K562 (cell line): Measurements from ENCODE around the gene TRIM45. TPM values are rescaled to one million over a fixed set of nuclear protein-coding genes. Genes with fewer than 3 reads are reported as not detected.

ENCODE experiments used
- ATAC-seq: fragments of 200-7000 bp; cut with Tn5 transposase; 3 replicates; pipeline ENCODE4 v1.9.1; 2020; ENCODE audit warnings: moderate library complexity
- BruUV-seq: library from RNA; stranded (reverse); fragments of 400-500 nt; replicated peaks from 2 replicates; lab custom pipeline; 2021; lab: Mats Ljungman, UMichigan
- CTCF ChIA-PET: fragments of 300-600 bp; formaldehyde crosslinking; extraction: SDS; loops from one replicate; lab custom pipeline; 2021; ENCODE audit warnings: low intra/inter-chr PET ratio; lab: Yijun Ruan, JAX
- POLR2A ChIA-PET: fragments of 300-600, 350-650 bp; sonication (Branson Sonifier 250); formaldehyde crosslinking; extraction: SDS; loops from one replicate; lab custom pipeline; 2021; ENCODE audit warnings: antibody characterized with exemption, inconsistent platforms; lab: Yijun Ruan, JAX
- DNase-seq, 4 experiments: peaks; one replicate each; pipeline versions ENCODE4 v3.0.0 to v3.0.0-alpha.2; 2011 to 2018; ENCODE audit warnings: low spot score in 3 of 4, mixed read lengths in 3 of 4; ENCODE audit errors: extremely low read depth in 1 of 4
- FAIRE-seq: peaks from 2 replicates; lab custom pipeline; 2011; peaks lifted over from hg19 to GRCh38; lab: Jason Lieb, UNC
- H2AFZ ChIP-seq: 2 replicates; pipeline ENCODE4 v1.6.0; 2011; ENCODE audit warnings: low read depth, low read length, control low read depth, inconsistent platforms
- H3K27ac ChIP-seq: fragments of 200-600 bp; 3 replicates; pipeline ENCODE4 v1.8.0; 2011; ENCODE audit warnings: low read depth, mild to moderate bottlenecking, control low read depth, inconsistent platforms, low read length, moderate library complexity, mixed read lengths; ENCODE audit errors: extremely low read depth
- H3K27me3 ChIP-seq, 2 experiments: fragments of 300-600 bp in 1 of 2; 2 replicates in 1 of 2; 3 replicates in 1 of 2; pipeline versions ENCODE4 v1.6.0 to v1.8.0; 2011; ENCODE audit warnings: inconsistent platforms in 2 of 2, low read length in 2 of 2, mild to moderate bottlenecking in 1 of 2, mixed read lengths in 1 of 2, moderate library complexity in 1 of 2; ENCODE audit not compliant: control insufficient read depth in 2 of 2, insufficient read depth in 2 of 2
- H3K36me3 ChIP-seq: fragments of 300-600 bp; 3 replicates; pipeline ENCODE4 v1.8.0; 2011; ENCODE audit warnings: mild to moderate bottlenecking, low read length, inconsistent platforms; ENCODE audit not compliant: control insufficient read depth, insufficient read depth
- H3K4me1 ChIP-seq, 2 experiments: fragments of 200-600 bp in 1 of 2; replicated peaks in 1 of 2; 2 replicates in 1 of 2; 3 replicates in 1 of 2; pipeline versions ENCODE4 v1.5.1 to v1.8.0; 2011; ENCODE audit warnings: inconsistent platforms in 2 of 2, low read length in 2 of 2, mild to moderate bottlenecking in 1 of 2, mixed read lengths in 1 of 2, moderate library complexity in 1 of 2; ENCODE audit not compliant: control insufficient read depth in 2 of 2, insufficient read depth in 2 of 2
- H3K4me2 ChIP-seq: 2 replicates; pipeline ENCODE4 v1.6.1; 2011; ENCODE audit warnings: low read length, control low read depth, inconsistent platforms, mixed read lengths; ENCODE audit not compliant: insufficient read depth
- H3K4me3 ChIP-seq: fragments of 200-600 bp; sonication (generic), shearing (Covaris generic); 2 replicates; pipeline ENCODE4 v1.5.1; 2016; ENCODE audit warnings: control low read depth, inconsistent platforms
- H3K79me2 ChIP-seq: fragments of 200-600 bp; 3 replicates; pipeline ENCODE4 v1.8.0; 2011; ENCODE audit warnings: low read length, inconsistent platforms; ENCODE audit not compliant: control insufficient read depth, insufficient read depth
- H3K9ac ChIP-seq, 2 experiments: 2 replicates each; pipeline versions ENCODE4 v1.6.0 to v1.6.1; 2011; ENCODE audit warnings: low read depth in 2 of 2, low read length in 2 of 2, control low read depth in 1 of 2, inconsistent platforms in 1 of 2, mild to moderate bottlenecking in 1 of 2, mixed read lengths in 1 of 2; ENCODE audit not compliant: insufficient read depth in 1 of 2
- H3K9me1 ChIP-seq: one replicate; pipeline ENCODE4 v1.6.0; 2011; ENCODE audit warnings: inconsistent platforms, mild to moderate bottlenecking, low read length, moderate library complexity; ENCODE audit not compliant: control insufficient read depth, insufficient read depth
- H3K9me3 ChIP-seq: replicated peaks from 2 replicates; pipeline ENCODE4 v1.5.1; 2011; ENCODE audit warnings: low read depth, low read length, inconsistent platforms; ENCODE audit not compliant: control insufficient read depth, insufficient read depth
- H4K20me1 ChIP-seq: replicated peaks from 2 replicates; pipeline ENCODE4 v1.6.1; 2011; ENCODE audit warnings: low read length, inconsistent platforms, mixed read lengths; ENCODE audit not compliant: control insufficient read depth, insufficient read depth
- BMI1 ChIP-seq: fragments of 150-350 bp; IDR thresholded peaks from 2 replicates; pipeline ENCODE4 v1.6.1; 2014; ENCODE audit warnings: low read length
- MED1 ChIP-seq: sonication (generic); formaldehyde crosslinking; IDR thresholded peaks from 2 replicates; pipeline ENCODE4 v1.8.1; 2023; ENCODE audit warnings: missing genetic modification reagents, borderline replicate concordance
- MTA3 ChIP-seq: fragments of 450-650 bp; formaldehyde crosslinking; IDR thresholded peaks from 2 replicates; pipeline ENCODE4 v1.6.1; 2017; ENCODE audit warnings: mild to moderate bottlenecking, borderline replicate concordance
- SNIP1 ChIP-seq: fragments of 450-650 bp; IDR thresholded peaks from 2 replicates; pipeline ENCODE4 v1.7.1; 2017; ENCODE audit warnings: low read depth, mild to moderate bottlenecking
- ZNF41 ChIP-seq: fragments of 250-450 bp; sonication (Bioruptor Pico); conservative IDR thresholded peaks from 2 replicates; pipeline ENCODE4 v1.4.0; 2020; ENCODE audit warnings: mild to moderate bottlenecking
- ZNF764 ChIP-seq: fragments of 250-450 bp; sonication (Bioruptor Pico); IDR thresholded peaks from 2 replicates; pipeline ENCODE4 v1.4.0; 2020; ENCODE audit warnings: low read depth, mild to moderate bottlenecking, moderate library complexity
- WGBS: fragments of 100-300 bp; shearing (Covaris generic); methylation state at CpG from one replicate; pipeline ENCODE4 v1.1.6; 2016; ENCODE audit warnings: low coverage, mixed read lengths; ENCODE audit not compliant: insufficient coverage; ENCODE audit errors: missing lambda C conversion rate; 5-methylcytosine and 5-hydroxymethylcytosine counted together
- in situ Hi-C: fragments of 300-500 bp; cut with MboI; formaldehyde crosslinking; loops from 4 replicates; pipeline ENCODE4 v1.15.0; 2018; ENCODE audit warnings: inconsistent platforms, mixed read lengths
- intact Hi-C: fragments of 100-400 bp; cut with micrococcal nuclease; formaldehyde crosslinking; loops from 2 replicates; pipeline ENCODE4 v1.14.2; 2022
- polyA plus RNA-seq, 8 experiments: library from polyadenylated mRNA; depleted of rRNA in 4 of 8; stranded (reverse) in 5 of 8; unstranded in 3 of 8; fragments of >200 nt; fragmentation: Nextera tagmentation in 2 of 8; fragmentation: Illumina TruSeq in 1 of 8; extraction: Ambion mirVana in 2 of 8; extraction: Trizol in 1 of 8; gene quantifications; 2 replicates each; pipeline versions ENCODE4 v1.2.1 to v1.2.3, GENCODE V29; 2011 to 2014; ENCODE audit warnings: inconsistent platforms in 1 of 8, missing spikeins in 1 of 8
- total RNA-seq, 7 experiments: library from RNA; depleted of rRNA in 6 of 7; stranded (reverse); fragments of >200 nt in 6 of 7; fragmentation: Illumina TruSeq in 2 of 7; extraction: Trizol in 2 of 7; gene quantifications; 2 replicates each; pipeline versions ENCODE4 v1.2.1 to v1.2.3, GENCODE V29; 2011 to 2021; ENCODE audit warnings: low replicate concordance in 1 of 7
- TF ChIP-seq, protein P1 (sequence below): sonication (generic); formaldehyde crosslinking; IDR thresholded peaks from 2 replicates; pipeline ENCODE4 v1.8.0; 2023; ENCODE audit warnings: mild to moderate bottlenecking, missing genetic modification reagents

The TRIM45 gene
- total and polyA plus RNA-seq, 9 of the 15 experiments (the other 6 are each of a cell fraction or from before 2014, with no cell fraction given): 1.9 to 6.2 (median 3.6) TPM

DNA sequence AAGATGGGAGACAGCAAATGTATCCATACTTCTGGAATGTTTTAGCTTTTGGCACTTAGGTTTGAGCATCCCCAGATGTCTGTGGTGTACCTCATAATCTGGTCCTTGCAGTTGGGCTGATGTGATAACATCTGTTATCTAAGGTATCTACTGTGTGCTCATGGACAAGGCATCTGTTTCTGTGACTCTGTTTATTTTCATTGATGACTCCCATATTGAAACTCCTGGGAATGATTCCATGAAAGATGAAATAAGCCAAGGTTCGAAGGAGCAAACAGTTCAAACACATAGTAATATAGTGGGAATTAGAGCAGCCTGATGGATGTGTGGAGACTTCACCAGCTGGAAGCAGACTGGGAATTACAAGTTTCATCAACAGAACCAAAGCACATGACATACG, 20.7 kb upstream of the TRIM45 start:
- no peak overlapping the region for H3K9ac ChIP-seq
- FAIRE-seq: no peak
- no peak overlapping the region for H2AFZ ChIP-seq
- H3K4me2 ChIP-seq: no peak overlapping the region
- no peak overlapping the region for H3K27ac ChIP-seq
- WGBS: 0% methylated on average over 2 of the region's 2 CpGs
- no peak overlapping the region for H3K4me3 ChIP-seq
- BruUV-seq: no TSS peak
- no peaks in the 10 kb centered on the region for H4K20me1 ChIP-seq
- no peaks in the 10 kb centered on the region for H3K9me1 ChIP-seq
- TF ChIP-seq, protein P1, sequence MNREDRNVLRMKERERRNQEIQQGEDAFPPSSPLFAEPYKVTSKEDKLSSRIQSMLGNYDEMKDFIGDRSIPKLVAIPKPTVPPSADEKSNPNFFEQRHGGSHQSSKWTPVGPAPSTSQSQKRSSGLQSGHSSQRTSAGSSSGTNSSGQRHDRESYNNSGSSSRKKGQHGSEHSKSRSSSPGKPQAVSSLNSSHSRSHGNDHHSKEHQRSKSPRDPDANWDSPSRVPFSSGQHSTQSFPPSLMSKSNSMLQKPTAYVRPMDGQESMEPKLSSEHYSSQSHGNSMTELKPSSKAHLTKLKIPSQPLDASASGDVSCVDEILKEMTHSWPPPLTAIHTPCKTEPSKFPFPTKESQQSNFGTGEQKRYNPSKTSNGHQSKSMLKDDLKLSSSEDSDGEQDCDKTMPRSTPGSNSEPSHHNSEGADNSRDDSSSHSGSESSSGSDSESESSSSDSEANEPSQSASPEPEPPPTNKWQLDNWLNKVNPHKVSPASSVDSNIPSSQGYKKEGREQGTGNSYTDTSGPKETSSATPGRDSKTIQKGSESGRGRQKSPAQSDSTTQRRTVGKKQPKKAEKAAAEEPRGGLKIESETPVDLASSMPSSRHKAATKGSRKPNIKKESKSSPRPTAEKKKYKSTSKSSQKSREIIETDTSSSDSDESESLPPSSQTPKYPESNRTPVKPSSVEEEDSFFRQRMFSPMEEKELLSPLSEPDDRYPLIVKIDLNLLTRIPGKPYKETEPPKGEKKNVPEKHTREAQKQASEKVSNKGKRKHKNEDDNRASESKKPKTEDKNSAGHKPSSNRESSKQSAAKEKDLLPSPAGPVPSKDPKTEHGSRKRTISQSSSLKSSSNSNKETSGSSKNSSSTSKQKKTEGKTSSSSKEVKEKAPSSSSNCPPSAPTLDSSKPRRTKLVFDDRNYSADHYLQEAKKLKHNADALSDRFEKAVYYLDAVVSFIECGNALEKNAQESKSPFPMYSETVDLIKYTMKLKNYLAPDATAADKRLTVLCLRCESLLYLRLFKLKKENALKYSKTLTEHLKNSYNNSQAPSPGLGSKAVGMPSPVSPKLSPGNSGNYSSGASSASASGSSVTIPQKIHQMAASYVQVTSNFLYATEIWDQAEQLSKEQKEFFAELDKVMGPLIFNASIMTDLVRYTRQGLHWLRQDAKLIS (CRISPR knock-in tag): no peak
- TF ChIP-seq MTA3 (no peak), ZNF764 (CRISPR knock-in tag) (no peak), BMI1 (no peak), MED1 (CRISPR knock-in tag) (no peak), ZNF41 (no peak), SNIP1 (no peak)
- H3K36me3 ChIP-seq: no peaks in the 10 kb centered on the region
- no peak for DNase-seq
- intact Hi-C loops (no loop called here), in situ Hi-C loops (no loop called here)
- ChIA-PET CTCF (no interaction called here), POLR2A (interaction anchor here (0.8 to 1.2 kb wide), 2 partner anchors 14 to 26 kb away, joined by 3 read pairs; no protein-coding TSS in a partner anchor)
- no peaks in the 10 kb centered on the region for H3K4me1 ChIP-seq
- H3K9me3 ChIP-seq: no peaks in the 10 kb centered on the region
- ATAC-seq: no peak
- H3K27me3 ChIP-seq: peaks cover 10 to 19% of the 10 kb centered on the region in 2 experiments; a peak in 4 of 5 replicates
- no peaks in the 10 kb centered on the region for H3K79me2 ChIP-seq
